Activated CD8-positive, alpha-beta memory T cell treated with anti-CD3 and anti-CD28 coated beads for 1 hour (primary cell): ENCODE measurements around the gene SH3YL1.

Source experiments
- DNase-seq, 2 donors: peaks; one replicate each; pipeline ENCODE4 v3.0.0-alpha.2; 2020; ENCODE audit warnings: low read depth in 1 of 2; ENCODE audit errors: extremely low read depth in 1 of 2

SH3YL1 gene

DNA sequence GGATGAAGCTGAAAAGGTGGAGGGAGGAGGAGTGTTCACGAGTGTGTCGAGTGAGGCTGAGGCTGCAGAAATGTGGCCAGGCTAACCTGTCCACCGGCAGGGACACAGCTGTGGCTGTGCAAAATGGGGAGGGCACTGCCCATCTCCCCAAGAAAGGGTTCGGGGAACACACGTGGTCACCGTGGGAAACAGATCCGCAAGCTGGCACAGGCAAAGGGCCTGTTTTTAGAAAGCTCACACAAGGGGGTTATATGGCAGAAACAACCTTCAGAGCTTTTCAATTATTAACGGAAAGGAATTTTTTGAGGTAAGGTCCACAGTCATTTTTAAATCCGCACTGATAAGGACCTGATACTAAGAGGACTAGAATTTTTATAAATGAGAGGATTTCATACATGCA is 35.7 kb downstream of the SH3YL1 start:
- DNase-seq = no peak

DNA sequence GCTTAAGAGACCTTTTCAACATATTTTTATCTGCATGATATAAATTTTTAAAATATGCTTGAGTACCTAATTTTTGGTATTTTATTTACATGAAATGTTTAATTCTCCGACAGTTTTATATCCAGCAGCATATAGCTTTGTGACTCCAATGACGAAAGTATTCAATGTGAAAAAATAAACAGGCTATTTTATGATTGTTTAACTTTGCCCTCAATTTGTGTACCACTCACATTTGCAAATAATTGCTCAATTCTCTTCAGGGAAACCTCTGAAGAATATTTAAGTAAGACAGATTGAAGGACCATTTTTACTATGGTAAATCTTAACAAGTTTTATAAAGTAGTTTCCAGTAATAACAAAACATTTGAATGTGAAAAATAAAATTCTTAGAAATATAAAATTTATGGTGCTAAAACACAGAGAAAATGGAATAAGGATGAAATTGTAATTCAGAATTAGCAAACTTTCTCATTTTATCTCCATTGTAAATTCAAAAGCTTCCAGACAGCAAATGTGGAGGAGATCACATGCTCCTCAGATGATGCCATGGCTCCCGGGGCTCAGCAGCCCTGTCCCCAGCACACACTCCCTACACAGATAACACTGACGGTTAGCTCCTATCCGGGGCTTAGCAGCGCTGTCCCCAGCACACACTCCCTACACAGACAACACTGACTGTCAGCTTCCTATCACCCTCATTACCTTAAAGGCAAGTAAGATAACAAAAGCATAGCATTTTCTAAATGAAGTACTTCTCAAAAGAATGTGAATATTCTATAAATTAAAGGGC is 39.7 kb downstream of the SH3YL1 start:
- no peak for DNase-seq

DNA sequence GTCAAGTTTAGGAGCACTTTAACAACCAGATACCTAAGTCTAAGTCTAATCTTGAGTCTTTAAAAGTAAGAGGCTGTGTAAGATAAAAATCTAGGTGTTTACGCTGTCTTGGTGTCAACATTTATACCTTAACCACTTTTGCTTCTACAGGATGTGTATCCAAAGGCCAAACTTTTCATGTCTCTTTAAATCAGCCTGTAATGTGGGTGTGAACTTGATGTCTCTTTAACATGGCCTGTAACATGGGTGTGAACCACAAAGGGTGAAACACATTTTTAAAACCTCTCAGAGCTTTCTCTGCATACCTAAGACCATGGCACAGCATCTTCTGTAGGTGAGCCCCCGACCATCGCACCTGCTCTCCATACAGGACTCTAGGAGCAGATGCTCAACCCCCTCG is 40.4 kb downstream of the SH3YL1 start:
- DNase-seq = no peak

DNA sequence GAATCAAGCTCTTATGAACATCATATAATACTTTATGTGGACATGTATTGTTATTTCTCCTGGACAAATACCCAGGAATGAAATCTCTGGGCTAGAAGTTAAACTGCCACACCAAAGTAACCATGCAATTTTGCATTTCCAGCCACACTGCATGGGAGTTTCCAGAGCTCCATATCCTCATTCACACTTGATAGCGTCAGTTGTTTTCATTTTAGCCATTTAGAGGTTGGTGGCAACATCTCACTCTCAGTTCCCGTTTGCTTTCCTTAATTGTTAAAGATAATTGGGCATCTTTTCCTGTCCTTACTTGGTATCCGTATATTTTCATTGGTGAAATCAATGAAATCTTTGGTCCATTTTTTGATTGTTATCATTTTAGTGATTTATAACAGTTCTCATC is 47.8 kb downstream of the SH3YL1 start:
- no peak for DNase-seq

DNA sequence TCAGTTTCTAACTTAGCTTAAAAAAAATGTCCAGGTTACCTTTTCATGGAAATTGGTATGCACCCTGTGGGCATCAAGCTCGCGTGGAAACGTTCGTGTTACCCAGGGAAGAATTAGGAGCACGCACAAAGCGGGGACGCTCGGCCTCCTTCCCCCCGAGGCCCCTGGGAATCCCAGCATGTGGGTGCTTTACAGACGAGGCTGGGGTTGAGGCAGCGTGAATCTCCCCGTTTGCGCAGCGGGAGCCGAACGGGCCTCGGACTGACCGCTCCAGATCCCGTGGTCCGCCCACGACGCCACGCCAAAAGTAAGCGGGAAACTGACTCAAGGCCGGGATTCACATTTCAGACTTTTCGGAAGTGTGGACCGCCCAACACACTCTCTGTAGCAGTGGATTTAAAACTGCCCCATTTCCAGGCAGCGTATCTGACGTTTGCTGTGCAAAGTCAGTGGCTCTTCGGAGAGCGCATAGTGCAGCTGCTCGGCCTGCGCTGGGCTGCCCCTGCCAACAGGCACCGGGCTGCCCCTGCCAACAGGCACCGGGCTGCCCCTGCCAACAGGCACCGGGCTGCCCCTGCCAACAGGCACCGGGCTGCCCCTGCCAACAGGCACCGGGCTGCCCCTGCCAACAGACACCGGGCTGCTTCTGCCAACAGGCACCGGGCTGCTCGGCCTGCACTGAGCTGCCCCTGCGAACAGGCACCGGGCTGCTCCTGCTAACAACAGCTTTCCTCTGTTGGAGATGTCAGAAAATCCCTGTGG is 49.7 kb downstream of the SH3YL1 start:
- DNase-seq = no peak

DNA sequence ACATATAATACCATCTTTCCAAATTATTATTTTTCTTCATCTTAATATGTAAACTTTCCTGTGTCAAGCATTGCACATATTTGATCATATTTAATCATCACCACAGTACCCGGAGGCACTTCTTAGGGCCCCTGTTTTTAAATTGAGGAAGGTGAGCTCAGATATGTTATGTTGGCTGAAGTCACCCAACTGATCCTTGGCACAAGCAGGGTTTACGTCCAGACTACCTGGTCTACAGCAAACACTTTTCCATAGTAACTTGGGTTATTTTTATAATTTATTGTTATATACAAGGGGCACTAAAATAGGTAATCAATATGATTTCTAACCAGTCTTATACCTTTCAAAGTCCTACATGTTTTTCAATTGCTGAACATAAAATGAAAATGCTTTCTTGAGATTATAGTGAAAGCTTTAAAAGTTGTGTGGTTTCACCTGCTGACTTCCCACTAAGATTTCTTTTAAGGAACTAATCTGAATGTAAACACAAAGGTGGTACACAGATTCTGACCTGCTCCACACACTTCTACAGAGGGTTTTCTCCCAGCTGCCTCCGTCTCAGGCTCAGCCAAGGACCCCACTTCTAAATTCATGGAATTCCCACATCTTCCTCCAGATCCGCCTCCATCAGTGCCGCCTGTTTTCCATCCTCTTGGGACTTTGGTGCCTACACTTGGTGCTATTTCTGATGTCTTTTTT is 52.2 kb downstream of the SH3YL1 start:
- DNase-seq = no peak

DNA sequence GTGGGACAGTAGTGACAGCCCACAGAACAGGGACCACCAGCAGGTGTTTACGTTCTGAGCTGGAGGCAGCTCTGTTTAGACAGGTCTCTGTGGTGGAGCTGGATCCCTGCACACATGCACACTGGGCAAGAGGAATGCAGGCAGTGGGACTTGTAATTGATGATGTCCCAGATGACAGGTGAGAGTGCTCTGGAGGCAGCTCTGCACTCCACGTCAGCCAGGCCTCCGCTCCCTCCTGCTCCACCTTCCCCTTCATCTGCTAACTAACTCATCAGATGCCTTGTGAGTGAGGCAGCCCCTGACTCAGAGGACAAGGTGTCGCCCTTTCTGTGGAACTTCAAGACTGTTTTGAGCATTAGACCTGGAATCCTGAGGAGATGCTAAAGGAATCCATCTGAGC is 53.2 kb downstream of the SH3YL1 start:
- no peak for DNase-seq

DNA sequence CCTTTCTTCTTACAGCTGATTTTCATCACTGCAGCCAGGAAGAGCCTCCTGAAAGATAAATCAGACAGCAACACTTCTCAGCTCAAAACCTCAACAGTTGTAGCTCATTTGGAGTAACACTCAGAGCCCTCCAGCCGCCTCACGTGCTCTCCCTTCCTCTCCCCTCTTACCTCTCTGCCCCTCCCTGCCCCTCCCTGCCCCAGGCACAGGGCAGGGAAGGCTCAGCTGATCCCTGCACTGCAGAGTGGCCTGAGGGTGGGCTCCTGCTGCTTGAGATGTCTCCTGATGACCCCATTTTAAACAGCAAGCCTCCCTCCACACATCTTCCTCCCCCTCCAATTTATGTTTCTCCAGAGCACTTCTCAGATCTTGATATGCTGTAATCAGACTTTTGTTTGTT is 54.4 kb downstream of the SH3YL1 start:
- no peak for DNase-seq

DNA sequence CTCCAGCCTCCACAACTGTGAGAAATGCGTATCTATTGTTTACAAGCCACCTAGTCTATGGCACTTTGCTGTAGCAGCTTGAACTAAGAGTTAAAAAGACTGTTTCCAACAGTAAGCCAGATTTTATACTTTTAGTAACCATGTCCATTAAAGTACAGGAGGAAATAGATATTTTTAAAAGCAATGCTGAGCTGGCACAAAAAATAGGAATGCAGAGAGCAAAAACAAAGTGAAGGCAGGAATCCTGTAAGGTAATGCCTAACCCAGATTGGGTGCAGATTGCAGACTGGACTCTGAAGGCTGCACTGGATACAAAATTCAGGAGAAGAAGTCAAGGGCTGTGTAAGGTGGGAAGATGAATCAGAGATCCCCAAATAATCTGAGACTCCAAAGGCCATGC is 55.5 kb downstream of the SH3YL1 start:
- DNase-seq = no peak

DNA sequence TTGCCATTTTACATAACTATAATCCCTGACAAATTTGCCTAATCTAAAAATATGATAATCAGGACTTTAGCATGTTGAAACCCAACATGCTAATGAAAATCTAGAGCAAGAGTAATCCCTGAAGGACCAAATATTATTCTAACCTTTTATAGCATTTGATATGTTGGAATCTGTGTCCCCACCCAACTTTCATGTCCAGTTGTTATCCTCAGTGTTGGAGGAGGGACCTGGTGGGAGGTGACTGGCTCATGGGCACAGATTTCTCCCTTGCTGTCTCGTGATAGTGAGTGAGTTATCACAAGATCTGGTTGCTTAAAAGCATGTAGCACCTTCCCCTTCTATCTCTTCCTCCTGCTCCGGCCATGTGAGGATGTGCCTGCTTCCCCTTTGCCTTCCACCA is 59.8 kb downstream of the SH3YL1 start:
- DNase-seq = no peak

DNA sequence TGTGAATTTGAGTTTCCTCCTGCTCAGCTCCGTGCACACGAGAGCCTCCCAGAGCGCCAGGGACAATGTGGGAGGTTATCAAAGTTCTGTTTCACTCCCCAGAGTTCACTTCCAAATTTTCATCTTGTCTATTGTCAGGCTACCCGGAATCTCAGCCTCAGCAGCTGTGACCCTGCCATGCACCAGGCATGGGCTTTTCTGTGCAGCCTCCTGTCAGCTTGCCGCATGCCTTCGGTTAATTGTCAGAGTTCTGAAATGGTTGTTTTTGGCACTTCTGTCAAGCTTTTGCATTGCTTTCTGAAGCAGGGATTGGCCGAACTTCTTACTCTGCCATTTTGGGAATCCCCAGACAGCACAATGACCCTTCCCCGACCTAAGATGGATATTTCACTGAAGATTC is 60.4 kb downstream of the SH3YL1 start:
- no peak for DNase-seq

DNA sequence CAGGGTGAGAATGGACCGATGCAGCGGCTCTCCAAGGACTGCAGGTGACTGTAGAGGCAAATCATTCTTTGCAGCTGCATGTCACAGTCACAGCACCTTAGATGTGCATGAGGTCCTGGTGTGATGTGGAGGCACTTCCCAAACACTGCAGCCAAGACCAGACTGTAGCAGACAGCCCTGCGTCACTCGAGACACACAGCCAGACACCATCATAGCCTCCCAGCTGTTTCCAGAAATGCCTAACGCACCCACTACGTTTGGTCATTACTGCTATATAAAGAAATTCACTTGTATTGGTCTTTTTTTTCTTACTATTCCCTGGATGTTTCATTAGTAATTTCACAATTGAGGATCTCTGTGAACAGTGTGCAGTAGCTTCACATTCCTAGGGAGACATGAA is 60.9 kb downstream of the SH3YL1 start:
- no peak for DNase-seq

DNA sequence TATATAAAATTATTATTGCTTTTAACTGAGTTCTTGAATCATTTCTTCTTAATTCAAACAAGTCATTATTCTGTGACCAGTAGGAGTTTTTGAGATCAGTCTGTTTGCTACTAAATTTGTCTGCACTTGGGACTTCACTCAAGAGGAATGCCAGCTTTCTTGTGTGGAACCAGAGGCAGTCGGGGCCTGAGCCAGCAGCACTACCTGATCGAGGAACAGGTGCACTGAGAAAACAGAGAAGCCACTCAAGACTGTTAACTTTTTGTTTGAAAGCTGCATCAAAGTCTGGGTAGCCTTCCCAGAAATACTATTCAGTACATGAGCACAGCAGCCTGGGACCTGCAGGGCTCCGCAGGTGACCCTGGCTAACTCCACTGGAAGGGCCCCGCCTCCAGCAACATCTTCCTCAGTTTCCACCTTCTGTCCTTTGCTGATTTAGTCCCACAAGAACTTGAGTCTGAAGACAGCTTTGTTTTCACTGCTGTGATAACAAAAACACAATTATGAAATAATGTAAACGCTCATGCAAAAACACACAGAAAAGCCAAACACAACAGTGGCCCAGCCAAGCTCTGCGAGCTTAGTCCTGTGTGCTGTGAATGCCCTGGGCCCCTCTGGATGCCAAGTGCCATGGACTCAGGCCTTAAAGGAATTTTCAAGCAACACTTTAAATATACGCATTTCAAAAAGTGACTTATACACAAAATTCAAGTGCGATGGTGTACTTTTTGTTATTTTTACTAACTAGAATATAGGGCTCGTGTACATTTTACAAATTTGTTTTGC is 62.0 kb downstream of the SH3YL1 start:
- DNase-seq = no peak

DNA sequence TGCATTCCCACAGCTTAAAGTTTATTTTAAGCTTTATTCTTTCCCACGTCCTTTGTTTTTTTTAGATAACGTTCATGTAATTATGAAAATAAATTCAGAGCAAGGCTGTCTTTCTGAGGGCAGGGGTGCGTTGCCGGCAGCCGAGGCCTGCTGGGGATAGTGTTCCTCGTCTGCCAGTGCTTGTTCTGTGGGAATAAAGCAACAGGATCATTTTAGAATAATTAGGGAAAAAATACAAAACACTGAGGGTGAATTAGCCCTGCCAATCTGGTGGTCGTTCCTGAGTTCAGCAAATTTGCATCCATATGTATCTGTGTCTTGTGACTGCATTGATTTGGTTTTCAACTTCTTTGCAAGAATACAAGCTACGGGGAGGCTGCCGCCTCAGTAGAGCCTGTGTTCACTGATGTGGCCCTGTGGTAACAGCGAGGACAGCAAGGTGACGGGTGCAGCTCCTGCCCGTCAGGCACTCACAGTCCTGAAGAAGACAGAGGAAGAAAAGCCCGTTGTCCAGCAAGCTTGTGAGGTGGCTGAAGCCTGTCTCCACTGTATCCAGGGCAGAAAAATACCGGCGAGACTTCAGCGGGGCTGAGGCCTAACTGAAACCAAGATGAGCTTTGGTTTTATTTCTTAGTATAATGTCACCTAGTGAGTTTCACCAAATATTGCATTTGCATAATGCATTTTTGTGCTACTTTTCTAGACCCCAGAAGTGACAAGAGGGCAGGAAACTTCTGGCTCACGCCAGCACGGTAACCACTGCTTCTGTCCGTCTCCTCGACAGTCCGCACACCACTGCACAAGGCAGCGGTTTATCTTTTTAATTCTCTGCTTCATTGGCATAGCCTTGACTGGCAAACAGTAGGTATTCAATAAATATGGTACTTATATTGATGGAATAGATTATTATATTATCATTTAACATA is 64.5 kb downstream of the SH3YL1 start:
- no peak for DNase-seq

DNA sequence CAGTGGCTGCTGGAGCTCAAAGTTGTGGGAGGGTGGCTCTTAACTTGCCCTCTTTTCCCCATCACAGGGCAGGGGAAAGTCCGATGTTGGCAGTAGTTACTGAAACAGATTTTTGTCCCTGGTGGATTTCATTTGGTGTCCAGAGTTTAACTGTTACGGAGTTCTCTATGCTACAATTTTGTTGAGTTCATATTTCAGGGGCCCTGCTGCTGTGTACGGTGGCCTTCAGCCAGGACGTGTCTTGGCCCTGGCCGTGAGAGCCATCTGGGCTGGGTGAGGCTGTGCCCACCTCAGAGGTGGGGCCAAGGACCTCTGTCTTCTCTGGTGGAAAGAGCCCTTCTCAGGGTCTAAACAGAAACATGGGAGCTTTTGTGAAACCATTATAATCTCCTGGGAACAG is 67.4 kb downstream of the SH3YL1 start:
- DNase-seq = no peak

DNA sequence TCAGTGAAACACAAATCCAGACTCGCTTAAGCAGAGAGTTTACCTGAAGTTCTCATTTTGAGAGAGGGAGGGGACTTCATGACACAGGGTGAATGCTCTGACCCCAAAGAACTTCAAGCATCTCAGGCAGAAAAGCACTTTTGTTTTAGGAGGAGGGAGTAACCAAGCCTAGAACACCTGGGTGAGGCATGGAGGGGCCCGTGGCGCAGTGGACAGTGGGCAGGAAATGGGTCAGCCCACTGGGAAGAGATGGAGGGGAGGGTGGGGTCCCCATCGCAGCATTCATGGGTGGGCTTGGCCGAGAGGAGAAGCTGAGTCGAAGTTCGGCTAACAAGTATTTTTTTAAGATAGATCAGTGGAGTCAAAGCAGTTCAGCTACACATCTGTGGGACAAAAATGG is 67.9 kb downstream of the SH3YL1 start:
- no peak for DNase-seq

DNA sequence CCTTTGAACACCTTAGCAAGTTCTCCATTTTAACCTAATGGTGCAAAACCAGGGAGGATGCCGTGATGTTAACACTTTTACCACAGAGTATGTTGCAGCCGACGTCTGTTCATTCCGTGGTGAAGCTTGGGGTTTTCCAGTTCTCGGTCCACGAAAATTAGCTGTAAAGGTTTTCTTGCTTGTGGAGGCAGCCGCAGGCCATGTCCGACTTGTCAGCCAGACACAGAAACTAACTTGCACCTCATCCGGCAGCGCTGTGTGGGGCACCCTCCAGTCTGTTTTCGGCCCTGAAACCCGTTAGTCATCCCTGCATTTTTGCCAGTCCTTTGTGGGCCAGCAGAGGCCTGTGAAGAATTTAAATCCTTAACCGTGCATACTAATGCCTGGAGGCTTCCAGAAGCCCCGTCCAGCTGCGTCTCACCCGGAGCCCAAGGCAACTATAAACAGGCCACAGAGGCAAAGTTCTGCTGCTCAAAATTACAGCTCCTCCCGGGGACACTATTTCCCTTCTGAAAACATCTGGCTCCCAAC is 70.6 kb downstream of the SH3YL1 start:
- DNase-seq = no peak

DNA sequence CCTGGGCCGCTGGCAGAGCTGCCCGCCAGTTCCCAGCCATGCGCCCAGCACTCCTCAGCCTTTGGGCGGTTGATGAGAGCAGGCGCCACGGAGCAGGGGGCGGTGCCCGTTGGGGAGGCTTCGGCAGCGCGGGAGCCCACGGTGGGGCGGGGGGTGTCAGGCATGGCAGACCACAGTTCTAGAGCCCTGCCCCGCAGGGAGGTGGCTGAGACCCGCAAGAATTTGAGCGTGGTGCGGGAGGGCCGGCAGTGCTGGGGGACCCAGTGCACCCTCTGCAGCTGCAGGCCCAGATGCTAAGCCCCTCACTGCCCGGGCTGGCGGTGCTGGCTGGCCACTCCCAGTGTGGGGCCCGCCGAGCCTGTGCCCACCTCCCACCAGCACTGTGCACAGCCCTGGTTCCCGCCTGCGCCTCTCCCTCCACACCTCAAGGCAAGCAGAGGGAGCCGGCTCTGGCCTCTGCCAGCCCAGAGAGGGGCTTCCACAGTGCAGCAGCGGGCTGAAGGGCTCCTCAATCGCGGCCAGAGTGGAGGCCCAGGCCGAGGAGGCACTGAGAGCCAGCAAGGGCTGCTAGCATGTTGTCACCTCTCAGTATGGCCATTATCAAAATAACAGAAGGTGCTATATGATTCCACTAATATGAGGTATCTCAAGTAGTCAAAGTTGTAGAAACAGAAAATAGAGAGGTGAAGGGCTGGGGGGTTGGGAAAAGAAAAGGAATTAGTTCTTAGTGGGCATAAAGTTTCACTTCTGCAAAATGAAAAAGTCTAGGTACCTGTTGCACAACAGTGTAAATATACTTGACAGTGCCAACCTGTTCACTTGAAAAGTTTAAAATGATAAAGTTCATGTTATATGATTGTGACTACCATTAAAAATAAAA is 72.3 kb downstream of the SH3YL1 start:
- DNase-seq = no peak

DNA sequence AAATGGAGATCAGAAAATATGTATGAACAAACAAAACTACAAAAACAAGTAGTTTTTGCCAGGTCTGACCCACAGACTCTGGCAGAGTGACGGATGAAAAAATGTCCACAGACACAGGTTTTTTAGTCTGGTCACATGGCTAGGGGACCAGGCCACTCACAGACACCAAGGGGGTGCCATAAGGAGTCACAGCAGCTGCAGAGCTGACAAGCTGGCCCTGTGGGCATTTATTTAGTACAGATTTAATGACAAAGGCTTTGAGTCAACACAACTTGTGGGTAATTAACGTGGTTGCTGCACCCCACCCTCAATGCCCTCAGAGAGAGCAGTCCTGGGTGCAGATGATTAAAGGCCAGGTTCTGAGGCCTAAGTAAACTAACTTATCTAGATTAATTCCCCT is 76.0 kb downstream of the SH3YL1 start:
- no peak for DNase-seq
